ENCODE measurements around the gene IQCE.
"Not testable (repeated sequence)": the region's sequence is repeated elsewhere in the genome, so short reads cannot be mapped to it uniquely, and the experiment has no call there.

Gene IQCE

GRCh38 chr7:2580636-2581035 lies 21.9 kb downstream of the IQCE start:
- no peak for DNase-seq

DNA sequence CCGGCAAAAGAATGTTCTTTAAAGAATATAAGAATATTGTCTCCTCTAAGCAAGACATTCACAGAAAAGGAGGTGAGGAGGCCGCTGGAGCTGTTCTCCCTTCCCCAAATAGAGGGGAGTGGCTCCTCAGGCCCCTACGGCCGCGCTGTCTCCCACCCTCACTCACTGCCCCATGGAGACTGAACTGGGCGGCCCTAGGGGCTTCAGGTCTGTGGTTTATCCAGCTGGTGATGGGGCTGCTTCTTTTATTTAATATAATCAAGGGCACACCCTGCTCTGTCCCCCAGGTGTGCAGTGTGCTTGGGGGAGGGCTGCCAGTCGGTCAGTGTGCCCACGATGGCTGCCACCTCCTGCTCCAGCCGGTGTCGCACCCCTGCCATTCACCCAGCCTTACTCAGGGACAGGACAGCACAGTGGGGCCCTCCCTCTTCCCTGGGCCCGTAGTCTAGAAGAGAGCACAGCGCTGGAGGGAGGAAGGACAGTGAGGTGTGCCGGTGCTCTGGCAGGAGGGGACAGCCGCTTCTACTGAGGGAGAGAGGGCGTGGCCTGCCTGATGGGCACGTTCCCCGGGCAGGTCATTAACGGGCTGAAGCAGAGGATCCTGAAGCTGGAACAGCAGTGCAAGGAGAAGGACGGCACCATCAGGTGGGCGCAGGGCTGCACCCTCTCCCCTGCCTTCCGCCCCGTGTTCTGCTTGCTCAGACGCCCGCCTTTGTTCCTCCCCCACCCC lies 23.4 kb downstream of the IQCE start:
- no peak for DNase-seq

DNA sequence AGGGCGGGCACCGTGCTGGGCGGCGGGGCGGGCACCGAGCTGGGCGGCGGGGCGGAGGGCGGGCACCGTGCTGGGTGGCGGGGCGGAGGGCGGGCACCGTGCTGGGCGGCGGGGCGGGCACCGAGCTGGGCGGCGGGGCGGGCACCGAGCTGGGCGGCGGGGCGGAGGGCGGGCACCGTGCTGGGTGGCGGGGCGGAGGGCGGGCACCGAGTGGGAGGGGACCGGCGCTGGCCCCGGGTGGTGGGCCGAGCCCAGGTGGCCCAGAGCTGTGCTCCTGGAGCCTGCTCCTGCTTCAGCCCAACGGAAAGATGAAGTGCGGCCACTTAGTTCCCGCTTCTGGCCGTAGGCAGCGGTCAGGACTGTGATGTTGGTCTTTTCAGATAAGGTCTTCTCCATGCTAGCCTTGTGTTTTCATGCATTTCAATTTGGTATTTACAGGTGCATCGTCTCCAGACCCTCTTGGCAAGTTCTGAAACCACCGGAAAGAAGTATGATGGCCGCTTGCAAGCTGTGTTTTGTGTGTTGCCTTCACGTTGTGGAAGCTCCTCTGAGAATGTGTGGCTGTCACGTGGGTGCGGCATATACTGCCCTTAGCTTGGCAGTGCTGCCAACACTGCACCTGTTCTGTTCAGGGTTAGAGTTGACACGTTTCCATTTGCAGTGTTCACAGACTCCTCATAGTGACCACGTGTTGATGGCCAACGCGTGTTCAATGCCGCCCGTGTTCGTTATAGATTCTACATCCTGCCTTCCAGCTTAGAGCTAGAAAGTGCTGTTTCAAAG lies 25.2 kb downstream of the IQCE start:
- no peak for DNase-seq

DNA sequence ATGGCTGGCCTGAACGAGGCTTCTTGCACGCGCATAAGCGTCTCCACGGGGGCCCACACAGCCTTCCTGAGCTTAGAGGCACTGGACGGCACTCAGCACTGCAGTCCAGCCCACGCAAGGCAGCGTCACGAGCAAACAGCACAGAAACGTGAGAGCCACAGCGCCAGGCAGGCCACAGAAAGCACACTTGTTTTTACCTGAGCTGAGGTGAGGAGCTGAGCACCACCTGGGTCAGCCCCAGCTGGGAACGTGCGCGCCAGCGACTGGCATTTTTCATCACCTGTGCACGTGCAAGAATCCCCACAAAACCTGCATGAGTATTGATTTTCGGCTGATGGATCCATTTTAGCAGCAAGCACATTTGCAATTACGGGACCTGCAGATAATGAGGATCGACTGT lies 26.7 kb downstream of the IQCE start:
- no peak for DNase-seq

DNA sequence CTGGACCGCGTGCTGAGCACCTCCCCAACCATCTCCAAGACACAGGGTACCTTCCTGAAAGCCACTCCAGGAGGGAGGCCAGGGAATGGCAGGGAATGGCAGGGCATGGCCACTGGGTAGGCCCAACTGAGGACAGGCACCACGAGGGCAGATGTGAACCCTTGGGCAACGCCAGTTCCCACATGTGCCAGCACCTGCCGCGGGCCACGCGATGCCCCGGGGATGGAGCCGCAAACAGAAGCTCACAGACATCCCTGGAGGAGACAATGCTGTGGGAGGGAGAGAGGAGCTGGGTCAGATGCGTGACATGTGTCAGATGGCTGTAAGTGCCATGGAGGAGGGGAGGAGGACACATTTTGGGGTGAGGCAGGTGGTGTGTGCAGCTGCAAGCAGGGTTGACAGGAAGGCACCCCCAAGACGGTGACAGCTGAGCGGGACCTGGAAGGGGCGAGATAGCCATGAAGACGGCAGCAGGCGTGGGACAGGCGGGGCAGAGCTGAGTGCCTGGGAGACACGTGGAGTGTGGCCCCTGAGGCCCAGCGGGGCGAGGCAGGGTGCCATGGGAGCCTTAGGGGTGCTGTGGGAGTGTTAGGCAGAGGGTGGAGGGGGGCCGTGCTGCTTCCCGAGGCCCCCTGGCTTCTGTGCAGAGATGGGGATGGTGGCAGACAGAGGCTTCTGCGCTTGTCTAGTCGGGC lies 27.7 kb downstream of the IQCE start:
- DNase-seq, result no peak

GRCh38 chr7:2587134-2587533 lies 28.4 kb downstream of the IQCE start:
- DNase-seq, result no peak

DNA sequence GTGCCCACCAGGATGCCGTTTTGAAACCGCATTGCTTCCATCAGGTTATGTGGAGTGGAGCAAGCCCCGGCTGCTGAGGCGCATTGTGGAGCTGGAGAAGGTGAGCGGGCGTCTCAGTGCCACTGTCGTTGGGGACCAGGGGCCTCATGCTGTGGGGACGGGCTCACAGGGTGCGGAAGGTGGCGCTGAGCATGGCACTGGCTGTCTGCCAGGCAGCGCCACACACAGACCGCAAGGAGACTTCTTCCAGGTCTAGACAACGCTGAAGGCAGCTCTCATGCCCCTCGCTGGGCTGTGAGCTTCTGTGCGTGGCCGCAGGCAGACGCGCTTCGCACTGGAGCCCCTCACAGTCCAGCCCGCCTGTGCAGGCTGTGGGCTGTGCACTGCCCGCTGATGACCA lies 29.0 kb downstream of the IQCE start:
- no peak for DNase-seq

DNA sequence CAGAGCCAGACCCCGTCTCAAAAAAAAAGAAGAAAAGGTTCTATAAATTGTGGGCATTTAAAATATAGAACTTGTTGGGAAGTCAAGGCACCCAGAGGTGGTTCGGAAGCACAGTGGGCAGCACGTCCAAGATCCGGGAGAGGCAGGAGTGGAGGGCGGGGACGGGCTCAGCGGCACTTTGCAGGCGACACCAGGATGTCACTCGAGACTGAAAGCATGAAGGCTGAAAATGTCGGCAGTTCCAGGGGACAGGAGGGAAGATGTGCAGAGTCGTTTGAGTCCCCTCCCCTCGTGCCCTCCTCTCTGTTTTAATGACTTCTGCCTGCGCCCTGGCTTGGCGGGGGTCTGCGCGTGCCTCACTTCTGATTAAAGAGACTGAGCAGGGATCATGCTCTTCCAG lies 30.6 kb downstream of the IQCE start:
- no peak for DNase-seq

- not testable (repeated sequence) for DNase-seq
Observed at GRCh38 chr7:2589941-2590340, 31.2 kb downstream of the IQCE start.

GRCh38 chr7:2592375-2592865 lies 33.6 kb downstream of the IQCE start:
- no peak for DNase-seq

DNA sequence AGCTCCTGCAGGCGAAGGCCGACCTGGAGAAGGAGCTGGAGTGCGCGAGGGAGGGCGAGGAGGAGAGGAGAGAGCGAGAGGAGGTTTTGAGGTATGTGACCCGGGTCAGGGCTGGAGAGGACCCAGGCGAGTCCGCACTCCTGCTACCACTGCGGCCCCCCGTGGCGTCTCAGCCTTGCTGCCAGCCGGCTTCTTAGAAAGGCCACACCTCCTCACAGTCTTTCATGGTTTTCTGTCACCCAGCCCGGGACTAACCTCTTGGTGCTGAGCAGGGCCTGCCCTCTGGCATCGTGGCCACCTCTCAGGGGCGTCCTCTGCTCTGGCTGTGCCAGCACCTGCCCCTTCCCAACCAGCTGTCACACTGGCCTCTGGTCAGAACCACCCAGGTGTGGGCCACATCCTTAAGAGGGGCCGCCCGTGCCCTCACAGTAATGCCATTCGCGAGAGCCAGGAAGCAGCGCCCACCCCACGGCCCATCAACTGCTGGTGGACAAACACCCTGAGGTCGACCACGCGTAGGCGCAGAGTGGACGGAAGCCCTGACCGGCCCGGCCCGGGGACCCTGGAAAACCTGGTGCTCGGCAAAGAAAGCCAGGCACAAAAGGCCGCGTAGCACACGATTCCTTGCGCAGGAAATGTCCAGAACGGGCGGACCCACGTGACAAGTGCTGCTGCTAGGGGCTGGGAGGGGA lies 34.4 kb downstream of the IQCE start:
- no peak for DNase-seq

- DNase-seq, result no peak
Observed at GRCh38 chr7:2594599-2594998, 35.8 kb downstream of the IQCE start.

GRCh38 chr7:2595258-2595860 lies 36.6 kb downstream of the IQCE start:
- no peak for DNase-seq

GRCh38 chr7:2596464-2597272 lies 37.9 kb downstream of the IQCE start:
- DNase-seq, result no peak

DNA sequence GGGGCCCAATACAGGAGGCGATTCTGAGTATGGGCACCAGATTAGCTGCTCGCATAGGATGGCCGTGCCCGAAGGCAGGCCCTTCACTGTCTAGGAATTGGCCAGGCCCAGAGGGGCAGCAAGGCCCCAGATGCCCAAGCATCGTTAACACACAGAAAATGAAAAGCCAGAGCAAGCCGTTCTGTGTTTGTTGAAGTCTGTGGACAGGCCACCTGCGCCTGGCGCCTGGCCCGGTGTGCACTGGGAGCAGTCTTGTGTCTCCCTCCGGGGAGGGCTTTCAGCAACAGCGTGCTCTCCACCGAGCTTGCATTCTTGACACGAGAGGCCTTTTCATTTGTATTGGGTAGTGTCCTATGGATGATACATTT lies 38.5 kb downstream of the IQCE start:
- DNase-seq, result no peak

DNA sequence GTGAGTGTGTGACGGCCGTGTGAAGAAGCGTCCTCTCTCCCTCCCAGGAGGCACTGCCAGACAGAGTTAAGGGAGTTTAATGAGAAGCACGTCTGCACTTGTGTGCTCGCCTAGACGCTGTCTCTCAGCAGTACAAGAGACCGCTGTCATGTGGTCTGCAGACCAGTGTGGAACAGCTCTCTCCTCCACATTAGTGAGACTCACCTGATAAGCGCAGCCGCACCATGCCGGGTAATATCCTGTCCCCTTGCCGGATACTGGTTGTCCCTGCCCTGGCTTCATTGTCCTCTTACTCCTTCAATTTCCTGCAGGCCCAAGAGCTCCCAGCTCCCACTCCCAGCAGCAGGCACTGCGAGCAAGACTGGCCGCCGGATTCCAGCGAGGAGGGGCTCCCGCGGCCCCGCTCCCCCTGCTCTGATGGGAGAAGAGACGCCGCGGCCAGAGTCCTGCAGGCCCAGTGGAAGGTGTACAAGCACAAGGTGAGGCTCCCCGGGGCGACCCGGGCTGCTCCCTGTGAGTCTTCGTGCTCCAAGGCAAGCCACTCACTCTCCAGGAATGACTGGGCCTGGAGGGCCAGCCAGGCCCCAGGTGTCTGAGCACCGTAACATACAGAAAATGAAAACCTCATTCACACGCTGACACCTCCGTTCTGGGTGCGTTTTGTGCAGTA lies 39.5 kb downstream of the IQCE start:
- DNase-seq, result no peak

- no peak for DNase-seq
Observed at GRCh38 chr7:2601065-2601464, 42.3 kb downstream of the IQCE start.

- DNase-seq, result no peak
Observed at GRCh38 chr7:2601907-2602306, 43.1 kb downstream of the IQCE start.

DNA sequence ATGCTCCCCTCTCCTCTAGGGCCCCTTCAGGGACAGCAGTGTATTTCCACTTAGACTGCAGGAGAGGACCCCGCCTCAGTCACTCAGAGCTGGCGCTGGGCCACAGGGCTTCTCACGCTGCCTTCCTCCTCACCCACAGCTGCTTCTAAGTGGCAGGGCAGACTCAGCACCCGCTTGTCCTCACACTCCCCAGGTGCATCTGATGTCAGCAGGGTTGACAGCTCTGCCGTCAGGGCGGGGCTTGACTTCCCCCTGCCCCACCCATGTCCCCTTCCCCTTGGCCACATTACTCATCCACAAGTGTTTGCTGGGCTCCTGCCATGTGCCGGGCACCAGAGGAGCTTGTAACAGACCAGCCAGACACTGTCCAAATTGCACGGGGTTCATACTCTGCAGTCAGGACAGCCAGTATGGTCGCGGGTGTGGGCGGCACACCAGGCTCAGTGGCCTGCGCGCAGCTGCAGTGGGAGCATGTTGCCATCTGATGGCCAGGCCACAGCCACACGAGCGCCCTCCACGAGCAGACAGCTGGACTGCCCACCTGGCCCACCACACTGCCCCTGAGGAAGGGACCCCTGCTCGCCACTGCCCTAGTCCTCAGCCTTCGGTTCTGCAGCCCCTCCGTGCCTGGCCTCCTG lies 43.7 kb downstream of the IQCE start:
- DNase-seq, result no peak
